Measurements from ENCODE around the gene TLE3.
A peak's percentile ranks its signal among the peaks of the same experiment; 100 is the strongest.
"Not testable (repeated sequence)": the region's sequence is repeated elsewhere in the genome, so short reads cannot be mapped to it uniquely, and the experiment has no call there.

TLE3 gene

DNA sequence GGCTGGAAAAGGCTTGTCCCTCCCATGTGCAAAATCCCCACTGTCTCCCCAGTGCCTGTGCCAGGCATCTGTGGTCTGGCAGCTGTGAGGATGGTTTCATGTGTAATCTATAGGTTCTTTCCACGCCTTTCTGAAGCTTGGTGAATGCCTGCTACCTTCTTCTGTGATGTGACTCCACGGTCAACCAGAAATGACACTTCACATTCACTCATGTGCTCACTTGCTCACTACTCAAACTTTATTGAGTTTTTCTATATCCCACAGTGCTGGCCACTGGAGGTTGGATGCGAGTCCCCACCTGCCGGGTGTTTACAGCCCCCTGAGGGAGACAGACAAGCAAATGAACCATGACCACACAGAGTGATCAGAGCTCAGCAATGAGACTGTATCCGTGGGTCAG, 27.9 kb upstream of the TLE3 start:
- no peak for DNase-seq

DNA sequence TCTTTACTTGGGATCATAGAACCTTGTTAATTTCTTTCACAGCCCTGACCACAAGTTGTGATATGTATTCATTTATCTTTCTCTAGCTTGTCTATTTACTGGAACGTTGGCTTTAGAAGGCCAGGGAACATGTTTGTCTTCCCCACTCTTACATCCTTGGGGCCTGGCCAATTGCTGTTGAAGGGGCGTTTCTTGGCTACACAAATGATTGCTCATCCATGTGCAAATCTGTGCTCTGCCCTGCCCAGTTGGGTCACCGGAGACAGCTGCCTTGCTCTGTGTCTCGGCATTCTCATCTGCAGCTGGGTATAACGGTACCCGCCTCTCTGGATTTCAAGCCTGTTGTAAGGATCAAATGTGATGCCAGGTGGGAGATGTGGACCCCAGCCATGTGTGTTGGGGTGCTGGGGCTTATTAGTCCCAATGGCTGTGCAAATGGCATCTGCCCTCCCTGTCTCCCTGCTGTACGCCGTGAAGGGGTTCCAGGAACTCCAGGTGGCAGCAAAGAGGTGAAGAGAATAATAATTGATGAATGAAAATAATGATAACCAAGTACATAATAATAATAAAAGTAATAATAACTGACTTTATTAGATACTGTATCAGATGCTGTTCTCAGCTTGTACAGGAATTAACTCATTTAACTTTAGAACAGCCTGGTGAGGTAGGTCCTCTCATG, 24.0 kb upstream of the TLE3 start:
- no peak for DNase-seq

DNA sequence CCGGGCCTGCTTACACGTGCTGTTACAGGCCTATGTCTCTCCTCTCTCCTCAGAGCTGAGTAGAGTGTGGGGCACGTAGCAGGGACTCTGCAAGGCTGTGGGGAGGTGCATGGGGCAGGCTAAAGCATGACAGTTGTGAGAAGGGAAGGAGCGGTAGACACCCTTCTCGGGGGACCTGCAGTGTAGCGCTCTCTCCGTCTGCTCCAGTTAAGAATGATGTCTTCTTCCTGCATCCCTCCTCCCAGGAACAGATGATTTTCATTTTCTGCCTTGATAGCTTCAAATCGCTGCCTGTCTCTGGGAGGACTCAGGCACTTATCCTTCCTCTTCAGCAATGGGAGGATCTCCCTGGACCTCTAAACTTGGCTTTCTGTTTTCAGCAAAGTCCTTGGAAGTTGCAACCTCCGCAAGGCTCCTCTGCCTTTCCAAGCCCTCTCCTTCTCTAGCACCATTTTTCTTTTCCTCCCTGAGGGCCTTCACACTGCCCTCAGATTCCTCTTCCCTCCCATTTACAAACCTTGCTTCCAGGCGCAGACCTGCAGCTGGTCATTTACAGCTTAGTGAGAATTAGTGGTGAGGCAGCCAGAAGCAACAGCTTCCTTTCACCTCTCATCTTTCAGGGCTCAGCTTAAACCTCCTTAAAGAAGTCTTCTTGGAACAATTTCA, 23.4 kb upstream of the TLE3 start:
- DNase-seq: no peak

DNA sequence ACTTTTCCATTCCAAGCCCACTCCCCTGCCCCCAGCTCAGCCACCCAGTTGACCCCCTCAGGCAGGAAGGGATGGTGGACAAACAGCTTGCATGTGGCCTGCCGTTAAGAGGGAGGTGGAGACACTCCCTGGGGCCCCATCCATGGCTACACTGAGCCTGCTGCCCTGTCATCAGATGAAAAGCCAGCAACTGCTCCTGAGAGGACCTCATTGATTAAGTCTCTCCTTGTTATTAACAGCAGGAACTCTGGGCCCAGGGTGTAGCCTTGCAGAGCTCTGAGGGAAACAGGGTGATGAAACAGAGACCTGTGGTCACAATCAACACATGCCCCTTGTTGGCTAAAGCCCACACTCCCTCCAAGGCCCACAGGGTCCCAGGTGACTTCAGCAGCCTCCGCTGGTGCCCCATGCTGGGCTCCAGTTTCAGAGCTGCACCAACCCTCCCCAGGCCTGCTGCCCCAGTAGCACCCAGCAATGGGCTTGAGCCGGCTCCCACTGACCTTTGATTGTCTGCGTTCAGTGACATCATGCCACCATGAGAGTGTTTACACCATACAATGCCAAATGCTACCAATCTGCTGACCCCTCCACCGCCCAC, 22.3 kb upstream of the TLE3 start:
- DNase-seq: no peak

DNA sequence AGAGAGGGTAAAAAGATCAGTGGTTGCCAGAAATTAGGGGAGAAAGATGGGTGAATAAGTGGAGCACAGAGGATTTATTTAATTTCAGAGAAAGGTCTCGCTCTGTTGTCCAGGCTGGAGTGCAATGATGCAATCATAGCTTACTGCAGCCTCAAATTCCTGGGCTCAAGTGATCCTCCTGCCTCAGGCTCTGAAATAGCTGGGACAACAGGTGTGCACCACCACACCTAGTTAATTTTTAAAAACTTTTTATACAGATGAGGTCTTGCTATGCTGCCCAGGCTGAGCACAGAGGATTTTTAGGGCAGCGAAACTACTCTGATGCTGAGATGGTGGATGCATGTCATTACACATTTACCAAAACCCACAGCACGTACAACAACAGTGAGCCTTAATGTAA, 20.9 kb upstream of the TLE3 start:
- DNase-seq: no peak

DNA sequence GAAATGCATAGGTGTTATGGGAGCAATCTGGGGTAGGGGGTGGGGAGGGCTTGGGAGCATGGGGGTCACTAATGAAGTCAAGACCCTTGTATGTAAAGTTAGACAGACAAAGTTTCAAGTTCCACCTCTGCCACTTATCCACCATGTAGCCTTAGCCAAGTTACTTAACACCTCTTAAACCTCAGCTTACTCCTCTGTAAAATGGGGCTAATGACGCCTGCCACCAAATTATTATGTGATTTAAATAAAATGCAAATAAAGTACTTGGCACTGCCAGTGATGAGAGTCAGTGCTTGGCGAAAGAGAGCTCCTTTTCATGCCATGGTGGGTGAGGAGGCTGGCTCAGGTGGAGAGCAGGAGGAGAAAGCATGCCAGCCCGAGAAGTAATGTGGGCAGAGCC, 18.6 kb upstream of the TLE3 start:
- no peak for DNase-seq

DNA sequence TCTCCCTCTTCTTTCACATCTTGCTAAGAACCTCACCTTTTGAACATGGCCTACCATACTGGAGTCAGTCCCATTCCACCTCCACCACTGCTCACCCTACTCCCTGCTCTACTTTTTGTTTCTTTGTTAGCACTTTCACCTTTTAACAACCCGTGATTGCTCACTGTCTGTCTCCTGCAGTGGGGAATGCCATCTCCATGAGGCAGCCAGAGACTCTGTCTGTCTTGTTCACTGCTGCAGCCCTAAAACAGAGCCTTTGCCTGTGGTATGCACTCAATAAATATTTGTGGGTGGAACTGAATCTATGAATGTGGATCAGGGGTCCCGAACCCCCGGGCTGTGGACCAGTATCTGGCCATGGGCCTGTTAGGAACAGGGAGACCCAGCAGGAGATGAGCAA, 16.5 kb upstream of the TLE3 start:
- DNase-seq: no peak

DNA sequence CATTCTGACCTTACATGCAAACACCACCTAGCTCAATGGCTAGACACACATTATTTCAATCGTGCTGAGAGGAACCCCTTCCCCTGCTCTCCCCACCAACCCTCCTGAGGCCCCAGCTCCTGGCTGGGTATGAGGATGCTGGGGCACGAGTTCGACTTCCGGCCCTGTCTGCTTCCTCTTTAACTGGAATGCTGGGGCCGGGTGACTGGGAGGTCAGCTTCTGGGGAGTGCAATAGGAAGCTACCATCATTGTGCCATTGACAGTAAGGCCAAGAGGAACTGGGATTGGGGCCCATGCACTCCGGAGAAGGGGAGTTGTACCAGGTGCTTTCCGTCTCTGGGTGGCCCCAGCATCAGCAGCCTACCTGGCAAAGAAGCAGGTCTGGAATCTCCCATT, 15.6 kb upstream of the TLE3 start:
- no peak for DNase-seq

DNA sequence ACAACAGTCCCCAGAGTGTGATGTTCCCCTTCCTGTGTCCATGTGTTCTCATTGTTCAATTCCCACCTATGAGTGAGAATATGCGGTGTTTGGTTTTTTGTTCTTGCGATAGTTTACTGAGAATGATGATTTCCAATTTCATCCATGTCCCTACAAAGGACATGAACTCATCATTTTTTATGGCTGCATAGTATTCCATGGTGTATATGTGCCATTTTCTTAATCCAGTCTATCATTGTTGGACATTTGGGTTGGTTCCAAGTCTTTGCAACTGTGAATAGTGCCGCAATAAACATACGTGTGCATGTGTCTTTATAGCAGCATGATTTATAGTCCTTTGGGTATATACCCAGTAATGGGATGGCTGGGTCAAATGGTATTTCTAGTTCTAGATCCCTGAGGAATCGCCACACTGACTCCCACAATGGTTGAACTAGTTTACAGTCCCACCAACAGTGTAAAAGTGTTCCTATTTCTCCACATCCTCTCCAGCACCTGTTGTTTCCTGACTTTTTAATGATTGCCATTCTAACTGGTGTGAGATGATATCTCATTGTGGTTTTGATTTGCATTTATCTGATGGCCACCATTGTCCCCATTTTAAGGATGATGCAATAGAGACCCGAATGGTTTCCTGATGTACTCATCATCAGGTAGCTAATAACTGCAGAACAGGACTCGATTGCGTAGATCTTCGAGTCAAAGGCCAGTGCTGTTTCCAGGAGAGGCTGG, 15.0 kb upstream of the TLE3 start:
- DNase-seq: not testable (repeated sequence)

DNA sequence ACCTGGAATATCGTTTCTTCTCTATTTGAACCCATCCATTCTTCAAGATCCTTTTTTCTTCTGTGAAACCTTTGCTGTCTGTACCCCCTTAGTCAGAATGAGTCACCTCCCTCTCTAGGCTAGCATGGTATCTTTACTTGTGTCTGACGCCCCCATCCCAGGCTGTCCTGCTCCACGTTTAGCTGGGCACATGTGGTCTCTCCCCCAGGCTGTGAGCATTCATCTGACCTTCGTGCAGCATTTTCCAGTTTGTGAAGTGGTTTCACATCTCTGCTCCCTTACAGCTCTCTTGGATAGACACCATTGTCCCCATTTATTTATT, 14.3 kb upstream of the TLE3 start:
- no peak for DNase-seq

DNA sequence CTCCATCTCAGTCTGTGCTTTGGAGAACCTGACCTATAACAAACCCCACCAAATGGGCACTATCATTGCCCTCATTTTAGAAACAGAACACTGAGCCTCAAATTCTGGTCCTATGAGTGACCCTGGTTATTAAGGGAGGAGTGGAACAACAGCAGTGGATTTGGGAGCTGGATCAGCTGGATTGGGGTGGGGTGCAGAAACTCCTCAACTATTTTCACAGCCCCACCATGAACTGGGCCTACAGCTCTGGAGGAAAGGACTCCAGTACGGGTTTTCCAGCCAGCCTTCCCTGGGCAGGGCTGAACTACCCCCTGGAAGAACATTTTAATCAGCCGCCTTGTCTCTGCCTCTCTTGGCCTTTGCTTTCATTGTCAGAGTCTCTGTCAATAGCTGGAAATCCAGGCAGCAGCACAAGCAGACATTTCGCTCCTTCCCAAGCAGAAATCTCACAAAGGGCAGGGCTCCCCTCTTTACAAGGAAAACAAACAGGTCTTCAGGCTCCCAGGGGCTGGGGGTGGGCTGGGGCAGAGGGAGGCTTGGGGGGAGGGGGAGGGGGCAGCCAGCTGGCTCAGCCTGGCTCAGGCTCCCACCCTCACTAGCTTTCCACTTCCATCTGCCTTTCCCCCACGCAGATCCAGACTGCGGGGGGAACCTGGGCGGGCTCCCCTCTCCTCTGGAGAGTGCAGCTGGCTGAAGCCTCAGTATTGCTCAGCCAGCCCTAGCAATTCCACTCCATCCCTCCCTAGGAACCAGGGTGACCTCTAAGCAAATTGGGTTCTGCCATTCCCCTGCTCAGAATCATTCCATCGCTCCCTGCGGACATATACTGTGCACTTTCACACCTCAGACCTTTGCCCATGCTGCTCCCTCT, 13.7 kb upstream of the TLE3 start:
- DNase-seq: no peak

DNA sequence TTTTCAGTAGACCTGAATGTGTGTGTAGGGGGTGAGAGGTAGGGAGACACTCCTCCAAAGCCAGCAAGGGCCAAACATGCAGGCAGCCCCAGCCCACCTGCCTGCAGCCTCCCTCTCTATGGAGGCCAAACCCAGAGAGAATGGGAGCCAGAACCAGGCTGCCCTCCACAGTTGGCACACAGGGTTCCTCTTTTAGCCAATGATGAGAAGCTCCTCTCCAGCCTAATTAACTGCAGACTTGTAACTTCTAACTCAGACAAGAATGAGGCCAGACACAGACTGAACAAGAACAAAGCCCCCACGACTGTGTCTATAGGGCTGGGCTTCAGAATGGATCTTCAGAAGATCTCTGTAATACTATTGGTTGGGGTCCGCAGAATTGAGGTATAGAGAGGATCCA, 12.3 kb upstream of the TLE3 start:
- no peak for DNase-seq

DNA sequence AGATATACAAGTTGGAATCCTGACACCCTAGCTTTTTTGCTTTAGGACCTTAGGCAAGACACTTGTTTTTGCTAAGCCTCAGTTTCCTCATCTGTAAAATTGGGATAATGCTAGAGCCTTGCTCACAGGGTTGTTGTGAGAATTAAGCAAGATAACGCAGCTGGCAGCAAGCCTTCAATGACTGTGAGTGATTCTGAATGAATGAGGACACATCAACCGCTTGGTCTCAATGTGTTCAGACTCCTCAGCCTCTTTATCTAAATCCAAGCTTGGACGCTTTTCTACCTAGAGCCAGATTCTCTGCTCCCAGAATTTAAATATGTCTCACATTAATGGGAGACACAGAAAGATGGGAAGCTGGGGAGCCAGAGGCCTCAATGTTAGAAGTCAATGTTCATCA, 11.8 kb upstream of the TLE3 start:
- no peak for DNase-seq

DNA sequence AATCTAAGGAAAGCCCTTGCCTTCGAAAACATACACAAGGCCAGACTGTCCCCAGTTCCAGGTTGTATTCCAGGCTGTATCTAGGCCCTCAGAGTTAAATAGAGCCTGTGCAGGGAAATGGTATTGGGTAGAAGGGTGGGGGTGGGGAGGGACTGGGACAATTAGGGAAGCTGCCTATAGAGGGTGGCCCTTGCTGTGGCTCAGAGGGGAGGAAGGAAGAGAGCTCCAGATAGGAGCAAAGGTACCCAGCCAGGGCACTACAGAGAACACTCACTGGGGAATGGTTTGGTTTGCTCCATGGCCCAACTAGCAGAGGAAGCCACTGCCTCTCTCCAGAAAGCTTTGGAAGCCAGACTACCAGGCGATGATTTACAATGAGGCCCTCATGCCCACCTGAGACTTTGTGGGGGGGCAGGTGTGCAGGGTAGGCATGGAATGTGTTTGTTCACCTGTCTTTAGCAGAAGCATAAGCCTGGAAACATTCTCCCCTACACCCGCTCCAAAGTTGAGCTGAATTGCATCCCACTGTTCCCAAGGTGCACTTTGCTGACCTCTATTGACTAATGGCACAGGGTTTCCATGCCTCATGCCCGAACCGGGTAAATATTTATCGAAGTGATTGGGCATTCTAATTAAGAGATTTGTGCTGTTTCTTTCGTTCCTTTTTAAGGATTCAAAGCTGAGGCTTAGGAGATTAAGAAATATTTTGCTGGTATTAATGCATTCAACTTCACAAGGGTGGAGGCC, 6.3 kb upstream of the TLE3 start:
- DNase-seq: no peak

DNA sequence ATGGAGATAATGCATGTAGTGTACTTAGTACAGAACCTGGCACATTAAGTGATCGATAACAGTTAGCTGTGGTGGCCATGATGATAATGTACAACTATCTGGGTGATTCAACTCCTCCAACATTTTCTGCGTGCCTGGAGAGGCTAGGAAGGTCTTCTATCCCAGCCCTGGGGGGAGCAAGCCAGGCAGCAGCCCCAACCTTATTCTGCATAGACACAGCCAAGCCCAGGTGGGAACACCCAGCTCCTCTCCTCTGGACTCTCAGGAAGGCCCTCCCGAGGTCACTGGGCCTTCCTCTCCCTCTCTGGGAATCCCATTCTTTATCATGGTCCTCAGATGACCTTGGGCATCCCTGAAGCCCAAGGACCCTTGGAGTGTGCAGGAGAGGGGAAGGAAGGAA, 5.1 kb upstream of the TLE3 start:
- DNase-seq: no peak

DNA sequence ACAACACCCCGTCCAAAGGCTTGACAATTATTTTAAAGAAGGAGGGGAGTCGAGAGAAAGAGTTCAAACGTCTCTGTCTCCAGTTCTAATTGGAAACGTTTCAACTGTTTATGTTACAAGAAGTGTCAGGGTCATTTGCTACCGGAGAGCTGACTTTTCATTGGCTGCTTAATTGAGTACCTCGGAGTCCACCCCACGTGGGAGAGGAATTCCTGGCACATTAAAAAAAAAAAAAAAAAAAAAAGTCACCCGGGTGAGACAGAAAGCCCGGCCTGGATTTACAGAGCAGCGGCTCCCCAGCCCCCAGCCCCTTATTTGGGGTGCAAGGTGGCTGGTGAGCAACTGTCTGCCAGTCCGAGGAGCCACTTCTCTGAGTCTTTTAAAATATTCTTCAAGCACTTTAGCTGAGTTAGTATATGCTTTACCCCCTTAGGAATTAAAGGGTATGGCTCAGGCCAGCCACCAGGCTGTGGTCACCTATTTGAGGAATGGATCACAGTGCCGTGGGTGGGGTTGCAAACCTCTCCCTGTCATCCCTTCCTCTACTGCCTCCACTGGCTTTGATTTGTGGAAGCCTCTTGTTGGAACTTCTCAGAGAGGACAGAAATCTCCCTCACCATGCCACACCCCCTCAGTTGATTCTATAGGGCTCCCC, 3.9 kb upstream of the TLE3 start:
- DNase-seq: no peak

DNA sequence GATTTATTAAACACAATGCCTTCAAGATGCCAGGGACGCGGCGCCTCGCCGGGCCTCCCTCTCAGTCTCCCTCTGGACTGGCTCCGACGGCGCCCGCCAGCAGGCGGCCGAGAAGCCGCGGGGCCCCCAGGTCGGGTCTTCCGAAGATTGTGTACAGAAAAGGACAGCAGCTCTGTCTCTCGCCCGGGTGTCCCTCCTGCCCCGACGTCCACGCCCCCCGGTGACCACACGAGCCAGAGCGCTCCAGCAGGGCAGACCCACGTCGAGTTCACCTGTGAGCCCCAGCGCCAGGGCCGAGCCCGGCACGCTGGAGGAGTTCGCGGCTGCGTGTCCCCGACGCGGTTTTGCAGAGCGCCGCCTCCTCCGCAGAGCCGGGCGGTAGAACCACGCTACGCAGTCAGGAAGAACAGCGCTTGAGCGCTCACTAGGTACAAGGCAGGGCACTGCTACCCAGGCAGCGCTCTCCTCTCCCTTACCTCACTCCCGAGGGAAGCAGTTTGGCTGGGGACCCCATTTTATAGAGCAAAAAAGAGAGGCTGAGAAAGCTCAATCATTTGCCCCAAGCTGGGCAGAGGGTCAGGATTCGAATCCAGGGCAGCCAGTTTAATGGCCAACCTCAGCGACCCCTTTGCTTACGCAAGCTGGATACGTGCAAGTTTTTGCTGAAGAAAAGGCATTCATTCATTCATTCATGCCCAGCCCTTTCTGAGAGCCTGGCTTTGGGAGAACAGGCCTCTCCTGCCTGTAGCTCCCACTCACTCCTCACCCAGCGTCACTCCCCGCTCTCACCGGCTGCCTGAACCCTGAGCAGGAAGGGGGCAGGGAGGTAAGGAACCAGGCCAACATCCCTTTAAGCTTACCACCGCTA, 3.0 kb upstream of the TLE3 start:
- peak; percentile 89 for DNase-seq

DNA sequence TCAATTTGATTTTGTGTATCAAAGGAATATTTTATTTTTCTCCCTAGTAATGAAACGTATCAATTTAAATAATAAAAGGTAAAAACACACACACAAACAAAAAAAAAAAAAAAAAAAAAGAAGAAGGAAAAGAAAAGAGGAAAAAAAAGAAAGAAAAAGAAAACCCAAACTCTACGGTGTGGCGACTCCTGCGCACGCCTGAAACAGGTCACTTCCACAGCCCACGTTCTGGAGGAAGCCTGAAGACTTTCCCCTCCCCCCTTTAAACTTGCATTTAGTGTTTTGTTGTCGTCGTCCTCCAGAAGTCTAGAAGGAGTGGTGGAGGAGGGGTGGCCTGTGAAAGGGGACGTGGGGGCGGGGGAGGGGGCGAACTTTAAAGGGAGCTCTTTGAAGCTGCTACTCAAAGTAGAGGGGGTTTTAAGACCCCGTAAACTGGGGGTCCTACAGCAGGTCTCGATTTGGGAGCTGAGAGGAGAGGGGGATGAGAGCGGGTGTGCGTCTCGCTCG, 2.3 kb upstream of the TLE3 start:
- DNase-seq: no peak

DNA sequence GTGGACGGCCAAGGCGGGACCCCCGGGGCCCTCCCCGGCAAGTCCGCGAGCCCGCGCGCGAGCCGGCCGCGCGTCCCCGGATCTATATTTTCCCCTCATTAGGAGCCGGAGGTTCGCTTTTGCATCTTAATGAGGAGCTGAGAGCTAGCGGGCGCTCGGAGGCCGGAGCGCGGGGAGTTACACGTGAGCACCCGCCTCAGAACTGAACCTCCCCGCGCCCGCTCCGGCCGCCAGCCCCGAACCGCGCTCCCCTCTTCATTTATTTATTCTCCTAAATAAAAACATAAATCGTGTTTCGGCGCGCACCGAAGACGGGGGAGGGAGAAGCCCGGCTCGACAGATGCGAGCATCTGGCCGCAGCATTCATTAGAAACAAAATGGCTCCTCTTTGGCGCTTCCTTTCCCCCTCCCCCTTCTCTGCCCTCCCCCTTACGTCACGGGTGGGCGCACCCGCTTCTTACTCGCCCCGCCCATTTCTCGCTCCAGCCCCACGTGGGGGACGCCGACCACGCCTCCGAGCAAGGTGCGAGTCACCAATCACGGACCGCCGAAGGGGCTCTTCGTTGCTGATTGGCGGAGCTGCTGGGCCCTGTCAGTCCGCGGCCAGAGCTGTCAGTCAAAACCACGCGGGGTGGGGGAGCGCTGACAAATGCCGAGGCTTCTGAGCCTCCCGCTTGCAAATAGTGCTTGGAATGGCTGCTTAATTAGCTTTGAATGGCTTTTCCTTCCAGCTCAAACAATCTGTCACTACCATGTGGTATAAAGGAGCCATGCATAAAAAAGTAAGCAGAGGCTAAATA, 1.6 kb upstream of the TLE3 start:
- DNase-seq: peak; percentile 100

Measured in activated effector memory CD4-positive, alpha-beta T cell treated with anti-CD3 and anti-CD28 coated beads, Interleukin-2, amount 50 U/mL, for 16 hours (primary cell).